Nucleus accumbens (tissue), 56 donors: Measurements from ENCODE around the gene KAT2A.

Source experiments
- DNase-seq, 56 donors: peaks; one replicate each; lab custom pipeline; 2025; lab: John Stamatoyannopoulos, UW

Gene KAT2A

DNA sequence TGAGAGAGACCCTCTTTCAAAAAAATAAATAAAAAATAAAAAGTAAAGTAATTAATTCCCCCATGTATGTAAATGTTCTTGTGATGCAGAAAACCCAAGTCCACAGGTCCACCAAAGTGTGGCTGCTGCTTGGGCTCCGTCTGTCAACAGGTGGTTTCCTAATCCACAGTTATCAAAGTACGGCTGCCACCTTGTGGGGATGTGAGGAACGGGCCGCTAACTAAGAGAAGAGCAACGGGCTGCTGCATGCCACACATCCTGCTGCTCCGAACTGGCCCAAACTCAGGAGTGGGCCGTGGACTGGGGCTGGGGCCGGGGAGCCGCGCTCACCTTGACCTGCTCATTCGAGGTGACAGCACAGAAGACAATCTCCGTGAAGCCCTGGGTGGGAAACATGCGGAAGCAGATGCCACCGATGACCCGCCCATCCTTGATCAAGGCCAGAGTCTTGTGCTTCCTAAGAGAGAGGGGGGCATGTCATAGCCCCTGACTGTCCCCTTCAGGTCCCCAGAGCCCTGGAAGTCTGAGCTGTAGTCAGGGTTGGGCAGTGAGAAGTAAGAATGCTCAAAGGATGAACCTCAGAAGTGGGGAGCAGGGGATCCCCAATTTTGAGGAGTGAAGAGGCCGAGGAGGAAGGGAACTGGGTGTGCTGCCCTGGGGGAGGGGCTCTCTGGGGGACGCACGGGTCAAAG, 4.3 kb downstream of the KAT2A start:
- DNase-seq, result peak in 48 of 56 donors; percentile 13 to 86 (median 46)

DNA sequence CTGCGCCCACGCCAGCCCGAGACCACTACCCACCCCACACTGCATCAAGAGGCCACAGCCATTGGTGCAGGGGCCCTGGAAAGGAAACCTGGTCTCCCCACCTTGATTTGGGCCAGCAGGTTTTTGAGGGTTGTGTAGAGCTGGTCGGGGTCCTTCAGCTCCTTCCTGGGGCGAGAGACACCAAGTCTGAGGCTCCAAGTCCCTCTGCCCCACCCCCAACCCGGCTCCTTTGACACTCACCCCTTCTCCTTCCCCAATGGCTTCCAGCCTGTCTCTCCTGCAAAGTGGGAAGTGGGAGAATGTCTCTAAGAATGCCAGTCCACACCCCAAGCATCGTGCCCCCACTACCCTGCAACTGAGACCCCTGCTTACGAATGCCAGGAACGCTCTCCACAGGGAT, 7.0 kb downstream of the KAT2A start:
- no peak for DNase-seq

DNA sequence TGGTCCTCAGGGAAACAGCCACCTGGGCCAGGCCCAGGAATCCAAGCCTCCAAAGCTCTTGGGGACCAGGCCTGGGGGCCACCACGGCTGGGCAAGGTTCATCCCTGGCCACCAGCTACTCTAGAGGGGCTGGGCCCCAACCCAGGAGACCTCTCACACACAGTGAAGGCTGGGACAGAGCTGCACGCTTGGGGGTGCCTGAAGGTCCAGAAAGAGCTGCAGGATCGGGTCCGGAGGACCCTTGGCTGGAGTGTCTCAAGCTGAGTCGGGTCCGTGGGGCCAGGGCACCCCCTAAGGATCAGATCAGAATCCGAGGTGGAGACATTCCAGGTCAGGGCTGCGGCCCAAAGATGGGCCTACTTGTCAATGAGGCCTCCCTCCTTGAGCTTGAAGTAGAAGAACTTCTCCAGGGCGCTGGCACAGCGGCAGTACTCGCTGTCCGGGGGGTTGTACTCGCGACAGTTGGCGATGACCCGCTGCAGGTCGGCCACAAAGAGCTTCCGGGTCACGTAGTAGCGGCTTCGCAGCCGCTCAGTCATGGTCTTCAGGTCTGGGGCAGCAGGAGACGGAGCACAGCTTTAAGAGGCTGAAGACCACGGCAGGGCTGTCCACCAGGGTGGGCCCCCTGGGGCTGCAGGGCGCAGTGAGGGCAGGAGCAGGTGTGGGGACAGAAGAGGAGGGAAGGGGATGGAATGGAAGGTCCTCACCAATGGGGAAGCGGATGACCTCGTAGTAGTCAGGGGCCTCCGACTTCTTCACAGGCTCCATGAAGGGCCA, 7.7 kb downstream of the KAT2A start:
- no peak for DNase-seq

DNA sequence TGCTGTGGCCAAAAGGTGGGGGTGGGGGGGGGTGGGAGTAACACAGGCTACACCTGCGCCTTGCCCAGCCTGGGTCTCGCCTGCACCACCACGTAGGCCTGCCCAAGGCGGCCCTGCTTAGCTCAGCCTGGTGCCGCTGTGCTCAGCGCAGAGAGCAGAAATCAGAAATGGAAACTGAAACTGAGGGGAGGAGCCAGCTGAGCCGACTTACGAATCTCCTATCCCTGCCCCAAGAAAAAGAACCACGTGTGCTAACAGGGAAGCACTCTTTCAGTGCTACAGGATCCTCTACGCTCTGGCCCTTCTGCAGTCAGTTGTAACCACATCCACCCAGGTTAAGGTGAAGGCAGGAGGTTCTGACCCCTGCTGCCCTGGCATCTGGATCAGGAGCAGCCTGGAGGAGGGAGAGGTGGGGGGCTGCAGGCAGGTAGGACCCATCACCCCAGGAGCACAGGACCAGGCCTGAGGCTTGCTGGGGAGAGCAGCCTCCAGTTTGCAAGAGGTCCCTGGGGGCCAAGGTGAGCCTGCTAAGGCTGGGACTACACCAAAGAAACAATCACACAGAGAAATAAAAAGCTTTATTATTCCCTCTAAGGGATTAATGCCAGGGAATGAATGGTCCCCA, 8.5 kb downstream of the KAT2A start, which contains the start of gene DHX58:
Gene DHX58 (minus strand): TSS at position 163 of the 625 bp plus-strand sequence. CDS start 822 bp downstream, outside the sequence.
- peak in 51 of 56 donors; percentile 27 to 83 (median 60) for DNase-seq

DNA sequence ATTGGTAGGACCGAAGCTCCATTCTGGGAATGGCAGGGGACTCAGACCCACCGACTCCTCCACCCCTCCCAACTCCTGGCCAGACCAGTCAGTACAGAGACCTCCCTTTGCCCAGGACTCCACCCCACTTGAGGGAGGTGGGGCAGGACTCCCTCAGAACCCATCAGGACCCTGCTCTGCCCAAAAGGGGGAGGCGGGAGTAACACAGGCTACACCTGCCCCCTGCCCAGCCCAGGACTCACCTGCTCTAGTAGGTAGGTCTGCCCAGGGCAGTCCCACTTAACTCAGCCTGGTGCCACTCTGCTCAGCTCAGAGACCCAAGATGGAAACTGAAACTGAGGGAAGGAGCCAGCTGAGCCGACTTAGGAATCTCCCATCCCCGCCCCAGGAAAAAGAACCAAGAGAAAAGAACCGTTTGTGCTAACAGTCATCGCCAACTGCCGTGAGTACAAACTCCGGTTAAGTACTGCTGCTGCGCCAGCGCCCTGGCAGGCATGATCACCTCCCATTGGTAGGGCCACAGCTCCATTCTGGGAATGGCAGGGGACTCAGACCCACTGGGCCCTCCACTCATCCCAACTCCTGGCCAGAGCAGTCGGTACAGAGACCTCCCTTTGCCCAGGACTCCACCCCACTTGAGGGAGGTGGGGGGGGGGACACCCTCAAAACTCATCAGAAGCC, 9.2 kb downstream of the KAT2A start:
- DNase-seq, result peak in 26 of 56 donors; percentile 36 to 71 (median 59)

DNA sequence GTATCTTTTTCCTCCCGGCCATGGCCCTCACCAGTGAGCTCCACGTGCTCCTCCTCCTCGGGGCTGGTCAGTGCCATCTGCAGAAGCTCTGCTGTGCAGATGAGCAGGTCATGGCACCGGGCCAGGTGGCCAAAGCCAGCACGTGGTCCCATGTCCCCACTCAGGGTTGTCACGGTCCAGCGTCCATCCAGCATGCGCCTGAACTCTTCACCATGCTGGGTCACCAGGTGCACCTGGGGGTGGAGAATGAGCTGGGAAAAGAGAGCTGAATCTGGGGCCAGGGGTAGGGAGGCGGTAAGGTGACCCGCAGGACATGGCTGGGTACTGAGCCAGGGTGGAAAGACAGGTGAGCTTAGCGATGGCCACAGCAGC, 9.9 kb downstream of the KAT2A start:
- no peak for DNase-seq

DNA sequence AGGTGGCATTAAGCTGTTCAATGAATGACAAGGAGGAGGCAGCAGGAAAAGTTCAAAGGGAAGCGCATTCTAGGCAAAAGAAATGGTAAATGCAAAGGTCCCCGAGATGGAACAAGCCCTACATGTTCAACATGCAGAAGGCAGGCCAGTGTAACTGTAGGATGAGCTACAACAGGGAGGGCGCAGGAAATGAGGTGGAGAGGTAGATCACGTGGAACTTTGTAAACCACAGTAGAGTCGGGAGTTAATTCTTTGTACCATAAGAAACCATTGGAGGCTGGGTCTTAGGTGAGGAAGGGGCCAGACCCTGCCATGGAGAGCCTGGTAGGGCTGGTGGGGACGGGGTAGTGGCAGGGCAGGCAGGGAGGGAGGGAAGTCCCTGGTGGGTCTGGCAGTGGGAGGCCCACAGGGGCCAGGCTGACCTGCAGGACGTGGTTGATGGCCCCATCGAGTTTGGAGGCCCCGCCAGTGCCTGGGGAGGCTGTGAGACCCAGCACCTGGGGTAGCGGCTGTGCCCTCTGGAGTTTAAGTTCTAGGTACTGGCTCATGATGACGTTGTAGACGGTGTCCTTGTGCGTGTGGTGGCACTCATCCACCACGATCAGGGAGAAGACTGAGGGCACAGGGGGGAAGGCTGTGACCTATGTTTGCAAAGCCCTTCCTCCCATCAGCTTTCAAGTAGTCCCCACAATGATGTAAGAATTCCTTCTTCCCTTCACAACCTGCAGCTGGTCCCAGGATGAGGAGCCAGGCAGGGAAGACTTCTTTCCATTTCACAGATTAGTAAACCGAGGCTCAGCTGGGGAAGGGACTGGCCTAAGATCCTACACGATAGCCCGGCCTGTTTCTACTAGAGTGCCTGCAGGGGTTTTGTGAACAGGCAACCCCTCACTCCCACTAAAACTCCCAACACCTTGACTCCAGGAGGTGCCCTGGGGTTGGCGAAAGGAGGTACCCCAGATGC, 10.6 kb downstream of the KAT2A start:
- no peak for DNase-seq

DNA sequence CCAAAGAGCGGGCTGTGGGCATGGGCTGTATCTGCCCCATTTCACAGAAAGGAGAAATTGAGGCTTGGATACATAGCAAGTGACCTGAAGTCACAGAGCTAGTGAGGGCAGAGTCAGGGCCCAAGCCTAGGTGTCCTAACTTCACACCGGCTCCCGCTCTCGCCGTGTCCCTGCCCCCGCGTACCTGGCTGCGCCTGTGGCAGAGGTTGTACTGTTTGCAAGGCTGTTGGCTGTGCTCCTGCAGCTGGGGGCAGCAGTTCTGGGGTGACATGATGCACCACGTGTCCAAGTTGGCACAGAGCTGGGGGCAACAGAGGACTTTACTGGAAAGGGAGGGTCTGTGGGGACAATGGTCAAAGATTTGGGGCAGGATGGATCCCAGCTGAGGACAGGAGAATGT, 12.1 kb downstream of the KAT2A start:
- DNase-seq, result no peak

DNA sequence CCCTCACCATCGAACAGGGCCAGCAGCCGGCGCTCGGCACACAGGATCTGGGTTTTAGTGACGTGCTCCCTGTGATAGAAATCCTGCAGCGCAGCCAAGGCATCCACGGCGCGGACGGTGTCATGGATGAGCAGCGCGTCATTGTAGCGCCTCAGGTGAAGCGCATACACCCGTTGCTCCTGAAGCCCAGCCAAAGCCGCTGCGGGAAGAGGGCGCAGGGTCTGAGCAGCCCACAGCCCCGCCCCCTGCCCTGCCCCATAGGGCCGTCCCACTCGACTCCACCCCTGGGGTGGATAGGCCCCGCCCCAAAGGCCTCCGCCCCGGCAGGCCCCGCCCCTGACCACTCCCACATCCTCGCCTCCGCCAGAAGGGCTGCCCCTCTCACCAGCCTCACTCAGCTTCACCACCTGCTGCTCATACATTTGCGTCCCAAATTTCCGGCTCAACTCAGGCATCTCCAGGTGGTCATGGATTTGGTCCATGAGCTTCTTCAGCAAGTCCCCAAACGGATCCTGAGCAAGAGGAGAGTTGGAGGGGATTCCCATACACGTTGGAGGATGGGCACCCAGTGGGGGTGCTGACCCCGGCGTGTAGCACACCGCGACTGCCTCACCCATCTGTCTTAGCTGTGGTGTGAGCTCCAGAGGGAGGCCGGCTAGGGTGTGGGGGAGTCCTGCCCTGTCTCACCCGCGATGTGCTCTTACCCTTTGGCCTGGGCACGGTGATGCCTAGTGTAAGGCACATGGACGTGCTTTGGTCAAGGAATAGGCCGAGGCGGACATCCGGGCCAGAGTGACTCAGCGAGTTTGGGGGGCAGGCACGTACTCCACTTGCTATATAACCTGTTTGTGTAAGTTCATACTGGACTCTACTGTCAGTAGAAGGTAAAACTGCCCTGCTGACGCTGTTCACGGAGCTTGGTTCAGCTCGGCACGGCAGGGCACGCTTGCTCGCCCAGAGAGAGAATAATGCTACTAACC, 13.3 kb downstream of the KAT2A start:
- peak in 45 of 56 donors; percentile 7 to 89 (median 58) for DNase-seq

DNA sequence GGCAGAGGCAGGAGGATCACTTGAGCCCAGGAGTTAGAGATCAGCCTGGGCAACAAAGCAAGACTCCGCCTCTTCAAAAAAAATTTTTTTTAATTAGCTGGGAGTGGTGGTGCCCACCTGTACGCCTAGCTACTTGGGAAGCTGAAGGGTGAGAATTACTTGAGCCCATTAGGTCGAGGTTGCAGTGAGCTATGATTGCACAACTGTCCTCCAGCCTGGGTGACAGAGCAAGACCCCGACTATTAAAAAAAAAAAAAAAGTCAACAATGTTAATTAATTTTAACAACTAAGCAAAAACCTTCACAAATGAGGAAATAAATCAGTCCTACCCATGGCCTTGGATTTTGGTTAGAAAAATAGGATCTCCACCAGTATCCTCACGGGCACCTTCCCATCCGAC, 14.0 kb downstream of the KAT2A start:
- no peak for DNase-seq

DNA sequence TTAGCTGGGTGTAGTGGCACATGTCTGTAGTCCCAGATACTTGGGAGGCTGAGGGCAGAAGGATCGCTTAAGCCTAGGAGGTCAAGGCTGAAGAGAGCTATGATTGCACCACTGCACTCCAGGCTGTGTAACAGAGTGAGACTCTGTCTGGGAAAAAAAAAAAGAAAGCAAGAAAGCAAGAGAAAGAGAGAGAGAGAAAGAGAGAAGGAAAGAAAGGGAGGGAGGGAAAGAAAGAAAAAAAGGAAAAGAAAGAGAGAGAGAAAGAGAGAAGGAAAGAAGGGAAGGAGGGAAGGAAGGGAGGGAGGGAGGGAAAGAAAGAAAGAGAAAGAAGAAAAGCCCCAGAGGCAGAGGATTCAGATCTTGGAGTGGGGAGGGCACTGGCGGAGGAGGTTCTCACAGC, 15.2 kb downstream of the KAT2A start:
- DNase-seq, result no peak

DNA sequence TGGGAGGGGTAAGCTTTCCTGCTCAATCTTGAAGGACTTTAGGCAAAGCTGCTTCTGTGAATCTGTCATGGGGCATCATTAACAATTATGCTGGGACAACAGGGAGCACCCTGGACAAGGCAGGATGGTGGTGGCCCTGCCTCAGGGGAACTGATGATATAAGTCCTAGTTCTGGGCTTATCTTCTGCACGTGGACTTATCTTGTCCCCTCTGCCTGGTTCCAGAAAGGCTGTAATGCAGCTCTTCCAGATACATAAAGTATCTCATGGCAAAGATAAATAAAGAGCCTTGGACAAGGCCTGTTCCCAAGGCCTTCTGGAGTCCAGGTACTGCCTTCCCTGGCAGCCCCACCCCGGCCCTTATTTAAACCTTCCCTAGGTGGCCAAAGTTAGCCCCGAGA, 16.9 kb downstream of the KAT2A start:
- no peak for DNase-seq

DNA sequence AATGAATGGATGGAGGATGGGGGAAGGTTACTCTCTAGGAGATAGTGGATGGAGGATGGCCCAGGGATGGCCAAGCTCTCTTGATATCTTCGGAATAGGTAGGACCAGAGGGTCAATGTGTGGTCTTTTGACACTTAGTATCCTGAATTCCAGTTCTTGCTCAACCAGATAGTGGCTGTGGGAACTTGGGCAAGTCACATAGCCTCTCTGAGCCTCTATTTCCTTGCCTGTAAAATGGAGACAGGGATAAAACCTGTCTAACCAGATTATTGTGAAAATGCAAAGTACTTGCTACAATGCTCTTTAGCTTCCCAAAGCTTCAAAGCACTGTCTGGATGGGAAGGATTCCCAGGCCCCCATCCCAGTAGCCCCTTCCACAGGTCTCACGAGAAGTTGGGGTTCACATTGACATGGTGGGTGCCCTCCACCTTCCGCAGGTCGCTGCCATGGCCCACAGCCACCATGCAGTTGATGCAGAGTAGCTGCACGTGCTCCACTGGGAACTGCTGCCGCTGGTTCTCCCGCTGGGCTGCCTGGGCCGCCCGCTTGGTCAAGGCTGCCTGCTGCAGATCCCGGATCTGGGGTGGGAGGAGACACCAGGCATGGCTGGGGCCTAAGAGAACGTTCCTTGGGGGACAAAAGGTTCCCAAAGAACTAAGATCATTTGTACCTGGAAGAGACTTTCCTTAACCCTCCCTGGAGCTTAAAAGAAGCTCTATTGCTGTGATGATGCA, 17.8 kb downstream of the KAT2A start:
- DNase-seq, result no peak

DNA sequence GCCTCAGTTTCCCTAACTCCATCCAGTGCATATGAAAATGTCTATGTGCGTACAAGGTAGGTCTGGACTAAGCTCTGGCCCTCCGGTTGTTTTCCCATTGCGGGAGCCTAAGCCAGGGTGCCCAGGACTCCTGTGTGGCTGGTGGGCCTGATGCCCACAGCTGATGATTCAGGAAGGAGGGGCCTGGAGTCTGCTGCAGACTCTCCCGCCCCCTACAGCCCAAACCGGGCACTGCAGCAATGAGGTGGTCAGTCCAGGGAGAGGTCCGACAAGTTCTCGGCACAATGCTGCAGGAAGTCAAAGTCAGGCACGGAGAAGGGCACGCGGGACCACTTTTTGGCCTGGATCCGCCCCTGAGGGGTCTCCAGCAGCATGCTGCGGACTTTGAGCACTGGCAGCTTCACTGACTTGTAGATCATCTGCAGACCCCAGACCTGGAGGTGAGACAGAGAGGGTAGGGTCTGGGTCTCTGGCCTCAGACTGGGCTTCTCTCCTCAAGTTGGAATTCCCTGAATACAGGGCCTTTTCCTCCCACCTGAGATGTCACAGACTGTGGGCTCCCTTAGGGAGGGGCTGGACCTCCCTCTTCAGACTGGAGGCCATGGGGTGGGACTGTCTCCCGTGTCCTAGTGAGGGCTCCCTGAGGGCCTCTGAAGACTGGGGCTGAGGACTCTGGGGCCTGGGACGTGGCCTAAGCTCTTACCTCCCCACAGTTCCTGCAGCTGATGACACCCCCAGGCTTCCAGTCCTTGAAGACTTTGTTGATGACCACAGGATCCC, 19.5 kb downstream of the KAT2A start:
- DNase-seq, result peak in 49 of 56 donors; percentile 3 to 84 (median 34)

DNA sequence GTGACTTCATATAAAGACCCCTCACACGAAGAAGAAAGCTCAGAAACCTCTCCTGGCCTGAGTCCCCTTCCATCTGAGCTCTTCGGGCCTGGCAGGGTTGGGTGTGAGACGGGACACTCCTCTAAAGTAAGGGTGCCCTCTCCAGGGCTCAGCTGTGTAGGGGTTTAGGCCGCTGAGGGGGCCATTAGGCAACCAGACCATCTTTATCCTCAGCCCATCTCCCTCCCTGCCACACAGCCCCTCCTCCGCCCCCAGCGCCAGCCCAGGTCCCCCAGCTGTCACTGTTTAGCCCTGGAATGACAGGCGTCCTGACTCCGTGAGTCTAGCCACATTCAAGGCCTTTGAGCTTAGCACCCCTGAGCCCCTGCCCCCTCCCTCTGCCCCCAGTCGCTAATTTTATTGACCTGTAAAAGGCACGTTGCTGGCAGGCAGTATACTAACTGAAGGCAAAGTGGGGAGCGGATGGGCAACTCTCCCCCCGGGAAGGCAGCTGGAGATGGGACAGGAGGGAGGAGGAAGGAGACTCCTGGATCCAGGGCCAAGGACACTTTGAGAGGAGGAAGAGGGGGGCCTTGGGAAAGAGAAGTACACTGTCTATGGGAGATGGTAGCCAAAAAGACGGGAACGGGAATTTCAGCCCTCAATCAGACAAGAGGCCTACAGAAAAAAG, 22.3 kb downstream of the KAT2A start:
- no peak for DNase-seq
